AG09309 (cell line): ENCODE data around the gene KISS1R.

Experiments used
- DNase-seq: peaks from one replicate; pipeline ENCODE4 v3.0.0-alpha.2; 2010; ENCODE audit warnings: low read depth
- H3K4me3 ChIP-seq: 2 replicates; pipeline ENCODE4 v1.5.1; 2011; ENCODE audit warnings: mild to moderate bottlenecking, low read depth, low read length, moderate library complexity; ENCODE audit not compliant: control insufficient read depth
- TF ChIP-seq, protein P1 (sequence below): IDR thresholded peaks from 2 replicates; pipeline ENCODE4 v1.5.1; 2011; ENCODE audit warnings: mild to moderate bottlenecking, low read depth, low read length, inconsistent platforms; ENCODE audit not compliant: insufficient read depth, control insufficient read depth; ENCODE audit errors: missing control alignments

Gene KISS1R

DNA sequence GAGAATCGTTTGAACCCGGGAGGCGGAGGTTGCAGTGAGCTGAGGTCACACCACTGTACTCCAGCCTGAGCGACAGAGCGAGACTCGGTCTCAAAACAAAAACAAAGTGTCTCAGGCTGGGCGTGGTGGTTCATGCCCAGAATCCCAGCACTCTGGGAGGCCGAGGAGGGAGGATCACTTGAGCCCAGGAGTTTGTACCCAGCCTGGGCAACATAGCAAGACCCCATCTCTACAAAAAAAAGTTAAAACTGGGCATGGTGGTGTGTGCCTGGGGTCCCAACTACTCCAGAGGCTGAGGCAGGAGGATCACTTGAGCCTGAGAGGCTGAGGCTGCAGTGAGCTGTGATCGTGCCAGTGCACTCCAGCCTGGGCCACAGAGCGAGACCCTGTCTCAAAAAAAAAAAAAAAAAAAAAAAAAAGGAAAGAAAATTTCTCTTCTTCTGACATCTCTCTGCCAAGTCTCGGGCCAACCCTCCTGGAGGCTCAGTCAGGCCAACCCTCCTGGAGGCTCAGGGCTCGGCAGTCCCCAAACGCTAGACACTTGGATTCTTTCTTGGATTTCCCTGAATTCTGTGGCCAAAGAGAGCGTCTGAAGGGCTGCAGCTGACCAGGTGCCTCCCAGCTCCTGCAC is 35.0 kb downstream of the KISS1R start:
- no peak for DNase-seq
- TF ChIP-seq, protein P1, sequence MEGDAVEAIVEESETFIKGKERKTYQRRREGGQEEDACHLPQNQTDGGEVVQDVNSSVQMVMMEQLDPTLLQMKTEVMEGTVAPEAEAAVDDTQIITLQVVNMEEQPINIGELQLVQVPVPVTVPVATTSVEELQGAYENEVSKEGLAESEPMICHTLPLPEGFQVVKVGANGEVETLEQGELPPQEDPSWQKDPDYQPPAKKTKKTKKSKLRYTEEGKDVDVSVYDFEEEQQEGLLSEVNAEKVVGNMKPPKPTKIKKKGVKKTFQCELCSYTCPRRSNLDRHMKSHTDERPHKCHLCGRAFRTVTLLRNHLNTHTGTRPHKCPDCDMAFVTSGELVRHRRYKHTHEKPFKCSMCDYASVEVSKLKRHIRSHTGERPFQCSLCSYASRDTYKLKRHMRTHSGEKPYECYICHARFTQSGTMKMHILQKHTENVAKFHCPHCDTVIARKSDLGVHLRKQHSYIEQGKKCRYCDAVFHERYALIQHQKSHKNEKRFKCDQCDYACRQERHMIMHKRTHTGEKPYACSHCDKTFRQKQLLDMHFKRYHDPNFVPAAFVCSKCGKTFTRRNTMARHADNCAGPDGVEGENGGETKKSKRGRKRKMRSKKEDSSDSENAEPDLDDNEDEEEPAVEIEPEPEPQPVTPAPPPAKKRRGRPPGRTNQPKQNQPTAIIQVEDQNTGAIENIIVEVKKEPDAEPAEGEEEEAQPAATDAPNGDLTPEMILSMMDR: no peak
- H3K4me3 ChIP-seq: no peak overlapping the region

DNA sequence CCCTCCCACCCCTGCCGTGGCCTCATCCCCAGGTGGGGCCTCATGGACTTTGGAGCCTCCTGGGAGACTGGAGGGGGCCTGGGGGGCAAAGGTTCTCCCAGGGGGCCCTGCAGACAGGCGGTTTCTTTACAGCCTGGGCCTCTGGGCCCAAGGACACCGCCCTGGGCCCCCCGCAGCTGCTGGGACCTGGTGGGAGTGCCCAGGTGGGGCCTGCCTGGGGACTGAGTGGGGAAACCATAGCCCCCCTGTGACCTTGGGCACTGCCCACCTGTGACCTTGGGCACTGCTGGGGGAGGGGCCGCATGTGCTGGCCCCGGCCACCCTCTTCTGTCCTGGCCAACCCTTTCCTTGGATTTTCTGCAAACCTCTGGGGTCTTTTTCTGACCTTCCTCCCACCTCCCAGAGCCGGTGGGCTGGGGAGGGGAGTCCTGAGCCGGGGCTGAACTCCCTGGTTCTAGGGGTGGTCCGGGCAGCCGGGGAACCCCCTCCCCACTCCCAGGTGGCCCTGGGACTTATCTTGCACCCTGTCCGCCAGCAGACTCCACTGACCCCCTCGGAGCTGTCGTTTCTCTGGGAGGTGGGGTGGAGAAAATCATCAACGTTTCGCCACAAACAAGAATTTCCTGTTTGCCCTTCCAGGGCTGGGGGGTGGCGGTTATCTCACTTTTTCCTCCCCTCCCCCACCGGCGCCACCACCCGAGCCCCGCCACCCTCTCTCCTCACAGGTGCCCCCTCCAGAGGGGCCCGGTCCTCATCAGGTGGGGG is 35.7 kb downstream of the KISS1R start:
- DNase-seq: no peak
- TF ChIP-seq, protein P1: no peak
- no peak overlapping the region for H3K4me3 ChIP-seq

DNA sequence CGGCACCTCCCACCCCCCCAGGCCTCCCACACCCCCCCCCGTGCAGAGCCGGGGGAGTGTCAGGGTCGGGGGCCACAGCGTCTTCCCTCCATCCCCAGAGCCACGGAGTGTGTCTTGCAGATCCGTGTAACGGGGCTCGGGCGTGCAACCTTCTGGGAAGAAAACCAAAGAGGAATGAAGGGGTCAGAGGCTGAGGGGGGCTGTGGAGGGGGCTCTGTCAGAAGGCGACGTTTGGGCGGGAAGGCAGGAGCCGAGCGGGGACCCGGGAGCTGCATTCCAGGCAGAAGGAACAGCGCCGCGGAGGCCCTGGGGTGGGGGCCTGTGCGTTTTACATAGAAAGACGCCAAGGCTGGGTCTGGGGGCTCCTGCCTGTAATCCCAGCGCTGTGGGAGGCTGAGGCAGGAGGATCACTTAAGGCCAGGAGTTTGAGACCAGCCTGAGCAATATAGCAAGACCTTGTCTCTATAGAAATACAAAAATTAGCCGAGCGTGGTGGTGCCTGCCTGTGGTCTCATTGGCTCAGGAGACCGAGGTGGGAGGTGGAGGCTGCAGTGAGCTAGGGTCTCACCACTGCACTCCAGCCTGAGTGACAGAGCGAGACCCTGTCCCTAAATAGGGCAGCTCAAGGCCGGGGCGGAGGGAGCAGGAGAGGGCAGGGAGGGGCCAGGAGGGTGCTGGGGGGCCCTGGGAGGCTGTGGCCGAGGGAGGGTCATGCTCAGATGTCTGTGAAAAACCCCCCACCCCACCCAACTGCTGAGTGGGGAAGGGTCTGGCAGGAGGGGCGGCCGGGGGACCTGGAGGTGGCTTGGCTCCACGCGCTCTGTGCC is 36.5 kb downstream of the KISS1R start:
- TF ChIP-seq, protein P1: no peak
- DNase-seq: no peak
- no peak overlapping the region for H3K4me3 ChIP-seq

DNA sequence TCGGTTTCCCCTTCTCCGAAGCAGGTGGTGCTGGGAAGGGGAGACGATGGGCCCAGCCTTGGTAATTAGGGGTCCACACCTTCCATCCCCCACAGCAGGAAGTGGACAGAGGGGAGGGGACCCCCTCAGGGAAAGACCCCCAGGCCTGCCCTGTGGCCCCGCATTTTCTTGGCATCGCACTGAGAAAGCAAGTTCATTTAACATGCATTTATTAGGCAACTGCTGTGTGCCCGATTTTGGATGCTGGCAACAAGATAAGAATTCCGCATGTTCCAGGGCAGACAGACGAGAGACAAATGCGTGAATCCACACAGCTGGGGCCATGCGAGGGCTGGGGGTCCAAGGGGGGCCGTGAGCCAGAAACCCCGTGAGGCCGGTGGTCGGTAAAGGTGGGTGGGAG is 37.1 kb downstream of the KISS1R start:
- TF ChIP-seq, protein P1: no peak

DNA sequence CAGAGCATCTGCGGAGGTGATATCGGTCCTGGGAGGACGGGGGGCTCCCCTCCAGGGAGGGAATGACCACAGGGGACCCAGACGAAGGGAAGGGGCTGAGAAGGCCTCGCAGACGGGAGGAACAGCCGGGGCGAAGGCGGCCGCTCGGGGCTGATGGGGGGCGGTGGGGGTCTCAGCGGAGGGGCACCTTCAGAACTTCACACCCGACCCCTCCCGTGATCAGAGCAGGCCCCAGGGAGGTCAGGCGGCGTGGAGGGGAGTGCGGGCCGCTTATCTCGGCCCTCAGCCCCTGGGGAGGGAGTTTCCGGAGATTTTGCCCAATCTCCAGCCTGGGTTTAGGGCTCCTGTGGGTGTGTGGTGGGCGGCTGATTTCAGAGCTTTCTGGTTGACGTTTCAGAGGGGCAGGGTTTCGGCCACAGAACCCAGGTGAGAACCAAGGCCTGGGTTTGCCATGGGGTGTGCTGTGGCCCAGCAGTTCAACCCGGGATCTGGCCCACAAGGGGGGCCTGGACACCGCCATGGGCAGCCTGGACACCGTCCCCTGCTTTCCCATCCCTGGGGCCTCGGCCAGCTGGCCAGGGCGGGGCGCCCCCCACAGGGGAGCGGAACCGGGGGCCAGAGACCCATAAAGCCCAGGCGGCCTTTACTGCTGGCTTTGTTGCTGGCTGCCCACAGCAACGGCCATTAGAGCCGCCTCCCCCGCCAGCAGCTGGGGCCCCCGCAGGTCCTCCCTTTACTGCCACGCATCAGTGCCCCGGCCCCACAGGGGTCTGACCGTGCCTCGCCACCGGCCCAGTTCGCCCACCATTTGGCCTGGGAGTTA is 37.8 kb downstream of the KISS1R start:
- no peak for DNase-seq
- H3K4me3 ChIP-seq: no peak overlapping the region
- TF ChIP-seq, protein P1: no peak

More for the DNA sequence above, 37.1 kb downstream of the KISS1R start:
- DNase-seq: no peak
- no peak overlapping the region for H3K4me3 ChIP-seq
